Gastroesophageal sphincter (tissue), 4 donors: Measurements from ENCODE around the gene TXK. TPM values are rescaled to one million over a fixed set of nuclear protein-coding genes. Genes with fewer than 3 reads are reported as not detected.

Source experiments
- ATAC-seq: fragments of 150-250 bp; one replicate; pipeline ENCODE4 v1.9.1; 2016; ENCODE audit warnings: mild to moderate bottlenecking, moderate library complexity
- H3K27ac ChIP-seq, 4 donors: fragments of 200-600 bp; sonication (generic) in 3 of 4; 1 replicate in 3 of 4; 2 replicates in 1 of 4; pipeline ENCODE4 v1.5.1; 2016 to 2019
- H3K27me3 ChIP-seq: fragments of 200-600 bp; sonication (generic); one replicate; pipeline ENCODE4 v1.5.1; 2019
- H3K36me3 ChIP-seq, 2 donors: fragments of 200-600 bp; sonication (generic); one replicate each; pipeline ENCODE4 v1.5.1; 2019; ENCODE audit warnings: control low read depth in 1 of 2
- H3K4me1 ChIP-seq, 3 donors: fragments of 200-600 bp; sonication (generic); 1 replicate in 2 of 3; 2 replicates in 1 of 3; pipeline ENCODE4 v1.5.1; 2016 to 2019; ENCODE audit warnings: control low read depth in 2 of 3
- H3K4me3 ChIP-seq, 2 donors: fragments of 200-600 bp; sonication (generic); one replicate each; pipeline ENCODE4 v1.5.1; 2019; ENCODE audit warnings: mild to moderate bottlenecking in 1 of 2, moderate library complexity in 1 of 2
- H3K9me3 ChIP-seq, 3 donors: fragments of 200-600 bp; sonication (generic); one replicate each; pipeline ENCODE4 v1.5.1; 2017 to 2019; ENCODE audit warnings: control low read depth in 2 of 3
- CTCF ChIP-seq, 4 experiments: fragments of 200-600 bp in 2 of 4; fragments of 450-650 bp in 2 of 4; sonication (generic) in 1 of 4; IDR thresholded peaks; one replicate each; pipeline ENCODE4 v1.5.1; 2017 to 2019; ENCODE audit warnings: antibody characterized with exemption in 4 of 4, mild to moderate bottlenecking in 2 of 4, moderate library complexity in 2 of 4
- EP300 ChIP-seq: sonication (generic); formaldehyde crosslinking; IDR thresholded peaks from one replicate; pipeline ENCODE4 v1.6.1; 2017; ENCODE audit warnings: antibody characterized with exemption, mild to moderate bottlenecking
- POLR2A ChIP-seq, 2 donors: fragments of 450-650 bp; IDR thresholded peaks; one replicate each; pipeline ENCODE4 v1.6.1; 2017; ENCODE audit warnings: antibody characterized with exemption in 2 of 2, mild to moderate bottlenecking in 2 of 2, moderate library complexity in 1 of 2
- POLR2AphosphoS5 ChIP-seq: sonication (generic); formaldehyde crosslinking; IDR thresholded peaks from one replicate; pipeline ENCODE4 v1.6.1; 2017; ENCODE audit warnings: antibody characterized with exemption
- WGBS, 2 donors: methylation state at CpG; one replicate each; pipeline ENCODE4 v1.1.5; 2018; ENCODE audit warnings: low coverage in 1 of 2; 5-methylcytosine and 5-hydroxymethylcytosine counted together
- total RNA-seq, 4 donors: library from RNA; depleted of rRNA; stranded (reverse); fragments of >200 nt; gene quantifications; one replicate each; pipeline ENCODE4 v1.1.0, GENCODE V29; 2016

Gene TXK
- total RNA-seq, 4 donors from 2014 or later, result 0.32 to 0.81 (median 0.39) TPM; not detected in 1

DNA sequence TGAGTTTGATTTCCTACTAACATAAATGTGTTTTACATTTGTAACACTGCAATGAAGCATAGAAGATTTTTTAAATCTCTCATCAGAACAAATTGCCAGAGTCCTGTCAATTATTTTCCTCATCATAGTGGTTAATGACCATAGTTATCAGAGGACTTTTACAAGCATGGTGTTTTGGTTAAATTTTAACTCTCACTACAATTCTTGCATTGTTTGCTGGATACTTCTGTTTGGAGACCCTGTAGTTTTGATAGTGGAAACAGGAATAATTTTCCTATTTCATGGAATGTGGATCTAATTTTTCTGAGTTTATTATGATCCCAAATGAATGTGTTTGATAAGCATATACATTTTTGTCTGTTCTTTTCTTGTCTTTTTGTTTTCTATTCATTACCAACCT is 100.6 kb downstream of the TXK start:
- ATAC-seq, result no peak
- TF ChIP-seq POLR2AphosphoS5 (no peak), EP300 (no peak), CTCF (IDR thresholded peaks at IDR 0.05) (no peak), POLR2A (IDR thresholded peaks at IDR 0.05) (no peak)
- H3K4me3 ChIP-seq, result no peak overlapping the region
- peaks cover 0 to 8% (median 0%) of the 10 kb centered on the region in 3 donors for H3K4me1 ChIP-seq
- H3K36me3 ChIP-seq, result no peaks in the 10 kb centered on the region
- H3K27me3 ChIP-seq, result no peaks in the 10 kb centered on the region
- no peak overlapping the region for H3K27ac ChIP-seq
- no peaks in the 10 kb centered on the region for H3K9me3 ChIP-seq

DNA sequence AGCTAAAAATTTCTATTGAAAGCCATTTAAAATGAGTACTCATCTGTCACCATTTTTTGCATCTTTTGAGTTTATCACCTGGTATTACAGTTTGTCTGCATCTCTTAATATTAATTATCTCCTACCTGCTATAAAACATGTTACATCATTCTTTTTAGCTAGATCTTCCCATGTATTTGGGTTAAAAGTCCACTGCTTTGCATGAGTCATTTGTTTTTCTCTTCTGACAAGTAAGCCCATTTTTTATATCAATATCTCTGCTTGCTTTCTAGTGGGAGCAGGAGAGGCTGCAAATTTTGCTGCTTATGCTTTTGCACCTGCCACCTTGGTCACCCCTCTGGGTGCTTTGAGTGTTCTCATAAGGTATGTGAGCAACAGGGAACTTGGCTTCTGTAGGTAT is 101.3 kb downstream of the TXK start:
- no peaks in the 10 kb centered on the region for H3K27me3 ChIP-seq
- no peak overlapping the region for H3K27ac ChIP-seq
- no peaks in the 10 kb centered on the region for H3K9me3 ChIP-seq
- peaks cover 0 to 8% (median 0%) of the 10 kb centered on the region in 3 donors for H3K4me1 ChIP-seq
- no peak for ATAC-seq
- TF ChIP-seq CTCF (IDR thresholded peaks at IDR 0.05), result no peak
- no peak for TF ChIP-seq EP300
- TF ChIP-seq POLR2AphosphoS5, result no peak
- TF ChIP-seq POLR2A (IDR thresholded peaks at IDR 0.05), result no peak
- H3K4me3 ChIP-seq, result no peak overlapping the region
- no peaks in the 10 kb centered on the region for H3K36me3 ChIP-seq

GRCh38 chr4:48031802-48032525 is 102.1 kb downstream of the TXK start:
- no peak for ATAC-seq
- Histone ChIP-seq H3K27ac (no peak overlapping the region), H3K4me3 (no peak overlapping the region), H3K4me1 (peaks cover 0 to 8% (median 0%) of the 10 kb centered on the region in 3 donors), H3K36me3 (no peaks in the 10 kb centered on the region), H3K9me3 (no peaks in the 10 kb centered on the region), H3K27me3 (no peaks in the 10 kb centered on the region)
- WGBS, 2 donors, result 63 to 64% methylated on average over 6 to 12 of the region's 12 CpGs
- TF ChIP-seq CTCF (IDR thresholded peaks at IDR 0.05), result no peak
- no peak for TF ChIP-seq POLR2AphosphoS5
- TF ChIP-seq POLR2A (IDR thresholded peaks at IDR 0.05), result no peak
- TF ChIP-seq EP300, result no peak

GRCh38 chr4:48030470-48030869 is 103.6 kb downstream of the TXK start:
- Histone ChIP-seq H3K4me3 (no peak overlapping the region), H3K9me3 (no peaks in the 10 kb centered on the region), H3K4me1 (peaks cover 0 to 8% (median 0%) of the 10 kb centered on the region in 3 donors), H3K27me3 (no peaks in the 10 kb centered on the region), H3K36me3 (no peaks in the 10 kb centered on the region), H3K27ac (no peak overlapping the region)
- ATAC-seq, result no peak
- 18 to 49% methylated on average over 2 to 3 of the region's 3 CpGs for WGBS, 2 donors
- TF ChIP-seq POLR2A (IDR thresholded peaks at IDR 0.05), result no peak

- Histone ChIP-seq H3K27ac (no peak overlapping the region), H3K36me3 (no peaks in the 10 kb centered on the region), H3K4me1 (peaks cover 0 to 8% (median 0%) of the 10 kb centered on the region in 3 donors), H3K4me3 (no peak overlapping the region), H3K9me3 (no peaks in the 10 kb centered on the region), H3K27me3 (no peaks in the 10 kb centered on the region)
- TF ChIP-seq EP300, result no peak
- no peak for TF ChIP-seq CTCF (IDR thresholded peaks at IDR 0.05)
- TF ChIP-seq POLR2AphosphoS5, result no peak
- TF ChIP-seq POLR2A (IDR thresholded peaks at IDR 0.05), result no peak
- 50% methylated on average over 2 of the region's 2 CpGs; no CpG with 5 or more reads in 1 of the 2 donors for WGBS, 2 donors
- no peak for ATAC-seq
These were observed 105.4 kb downstream of the TXK start for GRCh38 chr4:48028696-48029095.
